ENCODE results near the gene SOX30. TPM values are rescaled to one million over a fixed set of nuclear protein-coding genes. Genes with fewer than 3 reads are reported as not detected.

Gene SOX30
- total RNA-seq, 1 donor from 2014 or later, result not detected

GRCh38 chr5:157626831-157627230 is 25.4 kb downstream of the SOX30 start:
- DNase-seq (ENCODE audit: low read depth), result no peak
- FAIRE-seq, result no peak
- TF ChIP-seq CTCF (IDR thresholded peaks at IDR 0.05; ENCODE audit: insufficient read depth, low read length, severe bottlenecking), result no peak
- Histone ChIP-seq H3K4me3 (ENCODE audit: low read depth, low read length) (no peak overlapping the region), H3K27me3 (ENCODE audit: control insufficient read depth, insufficient read depth, low read length) (no peaks in the 10 kb centered on the region), H3K36me3 (ENCODE audit: control insufficient read depth, insufficient read depth, low read length) (no peaks in the 10 kb centered on the region)

- no peak overlapping the region for H3K4me3 ChIP-seq (ENCODE audit: low read depth, low read length)
- DNase-seq (ENCODE audit: low read depth) (no peak), FAIRE-seq (no peak)
- no peaks in the 10 kb centered on the region for H3K36me3 ChIP-seq (ENCODE audit: control insufficient read depth, insufficient read depth, low read length)
- no peak for TF ChIP-seq CTCF (IDR thresholded peaks at IDR 0.05; ENCODE audit: insufficient read depth, low read length, severe bottlenecking)
- H3K27me3 ChIP-seq (ENCODE audit: control insufficient read depth, insufficient read depth, low read length), result no peaks in the 10 kb centered on the region
These were observed 28.1 kb downstream of the SOX30 start for GRCh38 chr5:157624144-157624543.

GRCh38 chr5:157620776-157621175 is 31.5 kb downstream of the SOX30 start:
- DNase-seq (ENCODE audit: low read depth) (no peak), FAIRE-seq (no peak)
- no peak overlapping the region for H3K4me3 ChIP-seq (ENCODE audit: low read depth, low read length)
- H3K27me3 ChIP-seq (ENCODE audit: control insufficient read depth, insufficient read depth, low read length), result no peaks in the 10 kb centered on the region
- no peaks in the 10 kb centered on the region for H3K36me3 ChIP-seq (ENCODE audit: control insufficient read depth, insufficient read depth, low read length)
- TF ChIP-seq CTCF (IDR thresholded peaks at IDR 0.05; ENCODE audit: insufficient read depth, low read length, severe bottlenecking), result no peak

- FAIRE-seq, result no peak
- TF ChIP-seq CTCF (IDR thresholded peaks at IDR 0.05; ENCODE audit: insufficient read depth, low read length, severe bottlenecking), result no peak
These were observed 34.0 kb downstream of the SOX30 start for GRCh38 chr5:157618191-157618765.

GRCh38 chr5:157616785-157617184 is 35.5 kb downstream of the SOX30 start:
- FAIRE-seq (no peak), DNase-seq (ENCODE audit: low read depth) (no peak)
- Histone ChIP-seq H3K4me3 (ENCODE audit: low read depth, low read length) (no peak overlapping the region), H3K36me3 (ENCODE audit: control insufficient read depth, insufficient read depth, low read length) (no peaks in the 10 kb centered on the region), H3K27me3 (ENCODE audit: control insufficient read depth, insufficient read depth, low read length) (no peaks in the 10 kb centered on the region)
- TF ChIP-seq CTCF (IDR thresholded peaks at IDR 0.05; ENCODE audit: insufficient read depth, low read length, severe bottlenecking), result no peak

More at GRCh38 chr5:157618191-157618765, 34.0 kb downstream of the SOX30 start:
- H3K4me3 ChIP-seq (ENCODE audit: low read depth, low read length), result no peak overlapping the region
- DNase-seq (ENCODE audit: low read depth), result no peak
- no peaks in the 10 kb centered on the region for H3K27me3 ChIP-seq (ENCODE audit: control insufficient read depth, insufficient read depth, low read length)
- no peaks in the 10 kb centered on the region for H3K36me3 ChIP-seq (ENCODE audit: control insufficient read depth, insufficient read depth, low read length)
